GM21381 (cell line): ENCODE data around the gene MEGF11.
"Not testable (repeated sequence)": the region's sequence is repeated elsewhere in the genome, so short reads cannot be mapped to it uniquely, and the experiment has no call there.

Experiments
- ATAC-seq: cut with Tn5 transposase; IDR thresholded peaks from one replicate; pipeline ENCODE4 v1.9.1; 2021; ENCODE audit warnings: mild to moderate bottlenecking, moderate library complexity; ENCODE audit not compliant: unreplicated experiment

The MEGF11 gene

GRCh38 chr15:66276546-66276945 lies 23.0 kb upstream of the MEGF11 start:
- no peak for ATAC-seq

- no peak for ATAC-seq
Measured at GRCh38 chr15:66275352-66275751, 21.8 kb upstream of the MEGF11 start.

DNA sequence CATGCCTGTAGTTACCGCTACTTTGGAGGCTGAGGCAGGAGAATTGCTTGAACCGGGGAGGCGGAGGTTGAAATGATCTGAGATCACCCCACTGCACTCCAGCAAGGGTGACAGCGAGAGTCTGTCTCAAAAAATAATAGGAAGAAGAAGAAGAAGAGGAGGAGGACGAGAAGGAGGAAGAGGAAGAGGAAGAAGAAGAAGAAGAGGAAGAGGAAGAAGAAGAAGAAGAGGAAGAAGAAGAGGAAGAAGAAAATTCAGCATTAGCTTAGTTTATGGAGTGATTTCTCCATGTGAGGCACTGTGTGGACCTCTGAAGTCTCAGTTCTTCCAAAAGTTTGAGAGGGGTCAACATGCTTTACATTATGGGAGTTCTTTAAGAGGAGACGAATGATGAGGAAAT lies 17.4 kb upstream of the MEGF11 start:
- no peak for ATAC-seq

GRCh38 chr15:66269326-66270090 lies 16.0 kb upstream of the MEGF11 start:
- ATAC-seq = no peak

GRCh38 chr15:66264859-66265513 lies 11.4 kb upstream of the MEGF11 start:
- no peak for ATAC-seq

DNA sequence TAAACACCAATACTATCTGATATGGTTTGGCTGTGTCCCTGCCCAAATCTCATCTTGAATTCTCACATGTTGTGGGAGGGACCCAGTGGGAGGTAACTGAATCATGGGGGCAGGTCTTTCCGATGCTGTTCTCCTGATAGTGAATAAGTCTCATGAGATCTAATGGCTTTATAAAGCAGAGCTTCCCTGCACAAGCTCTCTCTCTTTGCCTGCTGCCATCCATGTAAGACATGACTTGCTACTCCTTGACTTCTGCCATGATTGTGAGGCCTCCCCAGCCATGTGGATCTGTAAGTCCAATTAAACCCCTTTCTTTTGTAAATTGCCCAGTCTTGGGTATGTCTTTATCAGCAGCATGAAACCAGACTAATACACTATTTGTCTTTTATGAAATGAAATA lies 9.3 kb upstream of the MEGF11 start:
- ATAC-seq = not testable (repeated sequence)

- ATAC-seq = no peak
Measured at GRCh38 chr15:66261056-66261455, 7.5 kb upstream of the MEGF11 start.

DNA sequence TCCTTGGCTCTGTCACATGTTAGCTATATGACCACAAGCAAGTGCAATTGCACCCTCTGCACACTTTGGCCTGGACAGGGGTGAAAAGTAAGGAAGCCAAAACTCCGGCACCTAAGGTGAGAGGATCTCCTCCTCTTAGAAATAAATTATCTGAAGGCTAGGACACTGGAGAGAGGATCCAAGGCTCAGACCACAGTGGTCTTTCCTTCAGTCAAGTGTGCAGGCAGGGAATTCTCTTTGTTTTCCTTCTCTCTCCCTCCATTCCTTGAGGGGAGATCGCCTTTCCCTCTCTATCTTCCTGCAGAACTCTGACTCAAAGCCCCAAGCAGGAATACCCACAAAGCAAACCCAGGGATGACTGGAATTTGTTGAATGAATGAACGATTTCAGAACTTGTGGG lies 3.1 kb upstream of the MEGF11 start:
- no peak for ATAC-seq

DNA sequence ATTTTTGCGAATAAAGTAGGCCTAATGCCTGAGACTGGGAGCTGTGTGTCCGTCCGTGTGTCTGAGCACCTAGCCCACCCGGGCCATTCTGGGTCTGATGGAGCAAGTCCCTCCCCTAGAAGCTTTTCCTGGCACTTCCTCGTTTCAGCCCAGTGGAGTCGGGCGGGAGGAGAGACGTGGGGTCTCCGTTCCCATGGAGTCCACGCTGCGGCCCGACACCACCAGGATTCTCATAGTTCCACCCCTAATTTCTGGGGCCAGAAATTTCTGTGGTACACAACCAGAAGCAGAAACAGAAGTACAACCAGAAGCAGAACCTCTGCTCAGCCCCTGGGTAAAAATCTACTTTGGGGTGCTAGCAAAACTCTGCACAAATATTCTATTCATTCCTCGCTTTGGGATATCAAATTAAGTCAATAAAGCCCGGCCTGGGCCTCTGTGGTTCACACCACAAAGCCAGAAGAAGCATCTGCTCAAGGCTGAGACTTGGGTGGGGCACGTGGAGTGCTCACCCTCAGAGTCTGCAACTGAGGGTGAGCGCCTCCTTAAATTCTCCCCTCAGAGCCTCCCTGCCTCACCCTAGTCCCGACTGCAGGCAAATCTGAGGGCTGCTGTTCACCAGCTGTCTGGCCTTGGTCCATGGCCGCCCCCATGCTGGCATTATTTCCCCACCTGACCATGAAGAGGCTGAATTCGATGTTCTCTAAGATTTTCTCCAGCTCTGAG lies 1.6 kb upstream of the MEGF11 start:
- ATAC-seq = no peak

DNA sequence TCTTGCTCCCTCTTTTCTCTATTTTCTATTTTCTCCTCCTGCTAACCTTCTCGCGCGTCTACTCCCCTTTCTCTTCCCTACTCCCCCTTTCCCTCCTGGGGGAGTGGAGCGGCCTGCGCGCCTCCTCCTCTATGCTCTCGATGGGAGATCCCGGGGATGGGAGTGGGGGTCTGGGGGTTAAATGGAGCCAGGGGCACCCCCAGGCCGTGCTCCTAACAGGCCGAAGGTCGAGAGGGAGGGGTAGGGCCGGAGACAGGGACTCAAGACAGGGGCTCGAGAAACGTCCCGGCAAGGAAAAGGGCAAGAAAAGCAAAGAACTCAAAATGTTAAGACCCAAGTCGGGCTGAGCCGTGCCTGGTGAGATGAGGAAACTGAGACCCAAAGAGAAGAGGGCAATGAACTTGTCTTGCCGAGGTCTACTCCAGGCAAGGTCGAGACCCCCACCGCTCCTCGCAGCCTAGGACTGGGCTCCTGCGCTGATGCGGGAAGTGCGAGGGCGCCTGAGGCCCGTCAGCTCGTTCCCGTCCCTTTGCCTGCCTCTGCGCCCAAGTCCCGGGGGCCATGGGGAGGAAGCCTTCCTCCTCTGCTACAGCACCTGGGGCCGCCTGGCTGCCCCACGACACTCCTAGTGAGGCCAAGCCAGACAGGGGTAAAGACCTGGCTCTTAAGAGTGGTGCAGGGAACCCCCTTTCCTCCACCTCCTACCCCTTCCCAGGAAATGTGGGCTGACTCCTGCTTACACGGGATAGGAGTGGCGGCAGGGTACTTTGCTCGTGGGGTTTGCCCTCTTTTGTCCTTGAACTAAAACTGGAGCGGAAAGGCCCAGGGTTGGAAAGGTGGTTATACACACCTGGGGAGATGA lies 770 bp upstream of the MEGF11 start:
- ATAC-seq = no peak

DNA sequence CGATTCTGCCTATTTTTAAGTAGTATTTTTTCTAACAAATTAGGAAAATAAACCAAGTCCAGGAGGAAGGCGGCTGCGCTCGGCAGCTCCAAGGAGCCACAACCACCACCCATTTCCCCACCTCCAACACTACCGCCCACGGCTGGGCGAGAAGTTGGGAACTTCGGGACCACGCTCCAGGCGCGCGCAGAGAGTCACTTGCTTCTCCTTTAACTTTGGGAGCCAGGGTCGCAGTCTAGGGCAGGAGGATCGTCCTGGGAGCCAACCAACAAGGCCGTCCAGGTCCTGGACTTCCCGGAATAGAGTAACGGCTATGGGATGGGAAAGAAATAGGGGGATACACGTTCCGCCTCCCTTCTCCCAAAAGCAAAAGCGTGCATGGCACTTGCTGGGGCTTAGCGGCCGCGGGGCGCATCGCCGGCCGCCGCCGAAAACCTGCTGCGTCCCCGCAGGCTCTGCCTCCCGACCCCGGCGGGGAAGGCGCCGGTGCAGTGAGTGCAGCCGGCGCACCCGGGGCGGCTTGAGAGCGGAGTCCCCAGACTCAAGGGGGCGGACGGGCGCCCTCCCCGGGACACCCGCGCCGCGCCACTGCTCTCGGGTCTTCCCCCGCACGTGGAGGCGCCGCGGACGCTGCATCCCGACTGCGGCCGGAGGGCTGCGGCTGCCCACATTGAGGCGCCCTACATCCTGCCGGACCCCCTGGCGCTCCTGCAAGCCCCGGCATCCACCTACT lies 699 bp downstream of the MEGF11 start:
- no peak for ATAC-seq

GRCh38 chr15:66251790-66252684 lies 1.5 kb downstream of the MEGF11 start:
- no peak for ATAC-seq

GRCh38 chr15:66251065-66251789 lies 2.3 kb downstream of the MEGF11 start:
- no peak for ATAC-seq

DNA sequence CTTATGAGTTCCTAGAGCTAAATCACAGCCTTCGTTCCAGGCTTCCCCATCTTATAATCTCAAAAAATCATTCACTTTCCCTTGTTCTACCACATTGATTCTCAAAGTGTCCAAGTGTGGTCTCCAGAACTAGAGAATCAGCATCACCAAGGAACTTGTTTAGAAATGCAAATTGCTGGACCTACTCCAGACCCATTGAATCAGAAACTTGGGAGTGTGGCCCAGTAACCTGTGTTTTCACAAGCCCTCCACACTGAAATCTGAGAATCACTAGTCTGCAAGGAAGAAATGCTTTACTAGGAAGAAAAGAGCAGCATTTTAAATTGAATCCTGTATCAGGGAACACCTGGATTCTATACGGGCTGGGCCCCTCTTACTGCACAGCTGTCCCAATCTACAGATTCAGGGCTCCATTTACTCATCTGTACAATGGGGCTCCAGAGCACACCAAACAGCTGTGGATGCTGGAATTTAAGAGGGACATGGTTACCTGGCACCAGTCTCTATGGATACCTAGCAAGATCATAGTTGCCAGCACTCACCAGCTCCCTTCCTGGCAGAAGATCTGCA lies 3.9 kb downstream of the MEGF11 start:
- no peak for ATAC-seq

DNA sequence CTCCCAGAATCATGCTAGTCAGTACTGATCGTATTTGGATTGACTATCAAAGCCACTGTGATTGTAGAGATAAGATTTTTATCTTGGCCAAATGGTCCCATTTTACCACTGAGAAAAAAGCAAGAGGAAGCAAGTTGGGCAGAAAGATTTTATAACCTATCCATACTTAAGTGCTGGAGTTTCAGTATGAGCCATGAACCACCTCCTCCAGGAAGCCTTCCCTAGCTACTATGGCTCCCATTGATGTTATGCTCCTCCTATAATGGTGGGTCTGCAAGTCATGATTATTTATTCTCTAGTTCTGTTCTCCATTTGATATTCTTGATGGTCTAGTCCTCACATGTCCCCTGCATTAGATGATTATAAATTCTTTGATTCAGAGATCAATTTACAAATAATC lies 6.6 kb downstream of the MEGF11 start:
- no peak for ATAC-seq

- ATAC-seq = not testable (repeated sequence)
Measured at GRCh38 chr15:66245832-66246231, 7.7 kb downstream of the MEGF11 start.

DNA sequence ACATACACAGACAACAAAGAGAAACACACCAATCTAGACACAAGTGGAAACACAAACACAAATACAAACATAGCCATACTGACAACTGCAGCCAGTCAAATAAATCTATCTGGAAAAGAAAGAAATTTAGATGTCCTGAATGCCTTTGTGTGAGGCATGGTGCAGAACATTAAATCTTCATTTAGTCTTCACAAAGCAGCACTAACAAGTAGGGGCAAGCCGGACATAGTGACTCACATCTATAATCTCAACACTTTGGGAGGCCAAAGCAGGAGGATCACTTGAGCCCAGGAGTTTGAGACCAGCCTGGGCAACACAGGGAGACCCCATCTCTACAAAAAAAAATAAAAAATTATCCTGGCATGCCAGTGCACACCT lies 11.7 kb downstream of the MEGF11 start:
- ATAC-seq = no peak
